T-helper 2 cell treated with Interferon-gamma antibody and Interleukin-4, amounts not matched to agents 5 μg/mL and 100 μg/mL, for 36 hours (primary cell): ENCODE data around the gene NAPG.
"Not testable (repeated sequence)": the region's sequence is repeated elsewhere in the genome, so short reads cannot be mapped to it uniquely, and the experiment has no call there.

Source experiments
- DNase-seq: peaks from one replicate; pipeline ENCODE4 v3.0.0; 2021; ENCODE audit warnings: low spot score
- H3K27ac Mint-ChIP-seq: one replicate; pipeline ENCODE4 v1.8.0; 2021; ENCODE audit warnings: mild to moderate bottlenecking, mixed read lengths
- H3K27me3 Mint-ChIP-seq: one replicate; pipeline ENCODE4 v1.8.0; 2021; ENCODE audit warnings: low read depth, mixed read lengths
- H3K36me3 Mint-ChIP-seq: one replicate; pipeline ENCODE4 v1.8.0; 2021; ENCODE audit warnings: low read depth, mixed read lengths
- H3K4me1 Mint-ChIP-seq: one replicate; pipeline ENCODE4 v1.8.0; 2021; ENCODE audit warnings: low read depth, mixed read lengths
- H3K4me3 Mint-ChIP-seq: one replicate; pipeline ENCODE4 v1.8.0; 2022; ENCODE audit warnings: mild to moderate bottlenecking, moderate library complexity, mixed read lengths
- H3K9me3 Mint-ChIP-seq: one replicate; pipeline ENCODE4 v1.8.0; 2021; ENCODE audit warnings: mixed read lengths

The NAPG gene

DNA sequence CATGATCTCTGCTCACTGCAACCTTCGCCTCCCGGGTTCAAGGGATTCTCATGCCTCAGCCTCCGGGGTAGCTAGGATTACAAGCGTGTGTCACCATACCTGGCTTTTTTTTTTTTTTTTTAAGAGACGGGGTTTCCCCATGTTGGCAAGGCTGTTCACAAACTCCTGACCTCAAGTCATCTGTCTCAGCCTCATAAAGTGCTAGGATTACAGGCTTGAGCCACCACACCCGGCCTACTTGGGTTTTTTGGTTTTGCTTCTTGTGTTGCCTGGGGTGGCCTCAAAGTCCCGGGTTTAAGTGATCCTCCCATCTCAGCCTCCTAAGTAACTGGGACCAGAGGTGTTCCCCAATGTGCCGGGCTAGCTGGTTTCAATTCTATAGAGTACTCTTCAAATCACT is 64.6 kb downstream of the NAPG start:
- no peak overlapping the region for H3K27ac Mint-ChIP-seq
- H3K4me1 Mint-ChIP-seq = peaks cover 9% of the 10 kb centered on the region
- no peaks in the 10 kb centered on the region for H3K9me3 Mint-ChIP-seq
- H3K4me3 Mint-ChIP-seq = no peak overlapping the region
- peaks cover 1% of the 10 kb centered on the region for H3K36me3 Mint-ChIP-seq
- no peak for DNase-seq
- peaks cover 10% of the 10 kb centered on the region for H3K27me3 Mint-ChIP-seq

DNA sequence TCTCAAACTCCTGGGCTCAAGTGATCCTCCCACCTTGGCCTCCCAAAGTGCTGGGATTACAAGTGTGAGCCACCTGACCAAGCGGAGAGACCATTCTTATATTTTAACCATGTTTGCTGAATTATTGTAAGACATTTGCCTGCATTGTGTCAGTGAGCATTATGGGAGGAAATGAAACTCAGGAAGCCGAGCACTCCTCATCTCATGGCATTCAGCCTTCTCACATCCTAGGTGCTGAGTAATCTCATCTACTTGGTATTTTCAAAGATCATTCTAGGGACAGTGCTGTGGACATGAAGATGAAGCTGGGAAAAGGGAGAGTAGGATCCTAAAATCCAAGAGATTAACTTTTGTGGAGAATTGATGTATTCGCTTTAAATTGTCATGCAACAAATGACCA is 66.1 kb downstream of the NAPG start:
- DNase-seq = no peak
- H3K27ac Mint-ChIP-seq = no peak overlapping the region
- no peak overlapping the region for H3K4me3 Mint-ChIP-seq
- H3K36me3 Mint-ChIP-seq = peaks cover 1% of the 10 kb centered on the region
- H3K9me3 Mint-ChIP-seq = no peaks in the 10 kb centered on the region
- peaks cover 4% of the 10 kb centered on the region for H3K27me3 Mint-ChIP-seq
- H3K4me1 Mint-ChIP-seq = peaks cover 9% of the 10 kb centered on the region

DNA sequence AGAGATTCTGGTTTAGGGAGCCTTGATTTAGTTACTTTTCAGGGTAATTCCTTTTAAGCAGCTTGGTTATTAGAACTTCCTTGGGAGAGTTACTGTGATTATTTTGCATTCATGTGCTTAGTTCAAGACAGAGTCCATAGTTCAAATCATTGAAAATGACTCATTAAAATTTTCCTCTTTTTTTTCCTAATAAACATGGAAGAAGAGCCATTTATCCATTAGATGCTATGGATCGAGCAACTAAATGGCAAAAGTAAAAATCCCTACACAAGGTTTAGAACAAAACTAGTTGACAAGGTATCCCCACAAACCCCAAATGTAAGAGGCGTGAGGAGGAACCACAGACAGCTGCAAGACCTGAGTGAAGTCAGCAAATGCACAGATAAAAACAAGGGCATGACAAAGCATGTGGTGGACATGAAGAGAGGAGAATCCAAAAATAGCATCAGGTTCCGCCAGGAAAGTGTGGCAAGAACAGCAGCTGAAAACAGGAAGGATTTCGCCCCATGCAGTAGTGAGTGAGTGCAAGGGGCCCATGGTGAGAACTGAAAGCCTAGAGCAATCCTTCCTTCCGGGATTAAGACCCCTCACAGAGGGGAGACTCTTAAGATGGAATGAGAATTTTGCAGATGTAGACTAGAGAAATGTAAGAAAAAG is 67.7 kb downstream of the NAPG start:
- H3K4me1 Mint-ChIP-seq, DNase-seq, H3K27ac Mint-ChIP-seq, H3K4me3 Mint-ChIP-seq, H3K9me3 Mint-ChIP-seq, H3K36me3 Mint-ChIP-seq, H3K27me3 Mint-ChIP-seq: not testable (repeated sequence)

DNA sequence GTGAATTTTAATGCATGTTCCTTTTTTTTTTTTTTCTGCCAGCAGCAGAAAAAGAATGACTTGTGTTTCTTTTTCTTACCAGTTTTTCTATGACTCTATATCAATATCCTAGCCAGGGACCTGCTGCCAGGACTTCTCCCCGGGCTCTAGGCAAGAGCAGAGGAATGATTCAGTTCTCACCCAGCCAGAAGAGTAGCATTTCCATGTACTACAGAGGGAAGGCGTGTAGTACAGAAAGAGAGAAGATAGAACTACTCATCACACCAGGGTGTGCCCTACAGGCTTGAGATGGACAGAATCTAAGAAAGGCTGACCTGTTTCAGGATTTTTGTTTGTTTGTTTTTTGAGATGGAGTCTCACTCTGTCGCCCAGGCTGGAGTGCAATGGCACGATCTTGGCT is 70.1 kb downstream of the NAPG start:
- not testable (repeated sequence) for H3K4me3 Mint-ChIP-seq

DNA sequence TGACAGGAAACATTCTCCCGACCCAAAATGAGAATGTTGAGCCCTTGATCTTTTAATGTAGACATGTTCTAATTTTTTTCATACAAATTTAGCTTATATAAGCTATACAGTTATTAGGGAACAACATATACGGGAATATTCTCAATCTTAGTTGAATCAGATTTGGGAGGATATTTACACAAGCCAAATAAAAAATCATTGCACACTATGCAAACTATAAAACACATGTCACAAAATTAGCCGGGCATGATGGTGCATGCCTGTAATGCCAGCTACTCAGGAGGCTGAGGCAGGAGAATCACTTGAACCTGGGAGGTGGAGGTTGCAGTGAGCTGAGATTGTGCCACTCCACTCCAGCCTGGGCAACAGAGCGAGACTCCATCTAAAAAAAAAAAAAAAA is 71.9 kb downstream of the NAPG start:
- H3K27ac Mint-ChIP-seq, H3K27me3 Mint-ChIP-seq, H3K4me3 Mint-ChIP-seq, H3K9me3 Mint-ChIP-seq, H3K4me1 Mint-ChIP-seq, DNase-seq, H3K36me3 Mint-ChIP-seq: not testable (repeated sequence)

More for the DNA sequence above, 70.1 kb downstream of the NAPG start:
- not testable (repeated sequence) for H3K4me1 Mint-ChIP-seq, DNase-seq, H3K36me3 Mint-ChIP-seq, H3K27ac Mint-ChIP-seq, H3K9me3 Mint-ChIP-seq, H3K27me3 Mint-ChIP-seq

DNA sequence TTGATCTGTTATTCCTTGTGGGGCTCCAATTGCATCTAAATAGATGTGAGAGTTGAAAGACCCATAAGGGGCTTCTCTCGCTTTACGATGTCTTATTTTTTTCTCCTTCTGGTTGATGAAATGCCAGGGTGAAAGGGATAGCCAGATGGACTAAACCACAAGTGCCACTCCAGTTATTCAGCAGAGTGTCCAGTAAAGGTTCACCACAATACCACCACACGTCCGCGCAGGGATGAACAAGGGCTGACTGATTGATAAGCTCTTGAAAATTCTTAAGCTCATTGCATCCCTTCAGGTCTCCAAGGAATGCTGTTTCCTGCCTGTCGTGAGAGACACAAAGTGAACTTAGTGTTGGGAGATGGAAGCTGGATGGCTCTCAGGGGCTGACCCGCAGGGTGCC is 74.9 kb downstream of the NAPG start:
- H3K36me3 Mint-ChIP-seq, H3K4me3 Mint-ChIP-seq, DNase-seq, H3K27ac Mint-ChIP-seq, H3K4me1 Mint-ChIP-seq, H3K27me3 Mint-ChIP-seq: not testable (repeated sequence)
- H3K9me3 Mint-ChIP-seq = peaks cover 20% of the 10 kb centered on the region
